GM23338 (cell line): ENCODE results near the gene ATP8A2. TPM values are rescaled to one million over a fixed set of nuclear protein-coding genes. Genes with fewer than 3 reads are reported as not detected.
A peak's percentile ranks its signal among the peaks of the same experiment; 100 is the strongest.

Experiments
- ATAC-seq: fragments of 200-7000 bp; cut with Tn5 transposase; 3 replicates; pipeline ENCODE4 v1.9.1; 2020
- DNase-seq: peaks from one replicate; pipeline ENCODE4 v3.0.0-alpha.2; 2015; ENCODE audit warnings: low spot score
- H2AFZ ChIP-seq: fragments of 200-600 bp; sonication (generic); 2 replicates; pipeline ENCODE4 v1.8.0; 2016; ENCODE audit warnings: antibody characterized with exemption, mild to moderate bottlenecking, moderate library complexity
- H3F3A ChIP-seq: fragments of 200-600 bp; sonication (generic); replicated peaks from 2 replicates; pipeline ENCODE4 v1.8.0; 2017; ENCODE audit warnings: antibody characterized with exemption, mixed run types, low read depth
- H3K27ac ChIP-seq: fragments of 200-600 bp; sonication (generic); 2 replicates; pipeline ENCODE4 v1.6.1; 2016; ENCODE audit warnings: low read depth
- H3K27me3 ChIP-seq: fragments of 200-600 bp; sonication (generic); 2 replicates; pipeline ENCODE4 v1.8.0; 2016; ENCODE audit warnings: mild to moderate bottlenecking, mixed run types, moderate library complexity; ENCODE audit not compliant: insufficient read depth
- H3K36me3 ChIP-seq: fragments of 200-600 bp; sonication (generic); 2 replicates; pipeline ENCODE4 v1.8.0; 2016; ENCODE audit warnings: mild to moderate bottlenecking; ENCODE audit not compliant: insufficient read depth
- H3K4me1 ChIP-seq: fragments of 200-600 bp; sonication (generic); 2 replicates; pipeline ENCODE4 v1.8.0; 2016; ENCODE audit warnings: mild to moderate bottlenecking, moderate library complexity; ENCODE audit not compliant: insufficient read depth
- H3K4me2 ChIP-seq: fragments of 200-600 bp; sonication (generic); 2 replicates; pipeline ENCODE4 v1.7.1; 2017; ENCODE audit warnings: mixed run types
- H3K4me3 ChIP-seq: fragments of 200-600 bp; sonication (generic); 2 replicates; pipeline ENCODE4 v1.6.1; 2016; ENCODE audit warnings: mixed run types
- H3K79me2 ChIP-seq: fragments of 200-600 bp; sonication (generic); replicated peaks from 2 replicates; pipeline ENCODE4 v1.8.0; 2017; ENCODE audit warnings: mild to moderate bottlenecking; ENCODE audit not compliant: insufficient read depth
- H3K9me2 ChIP-seq: fragments of 200-600 bp; sonication (generic); 2 replicates; pipeline ENCODE4 v1.8.0; 2017; ENCODE audit not compliant: insufficient read depth
- H4K20me1 ChIP-seq: fragments of 200-600 bp; sonication (generic); replicated peaks from 2 replicates; pipeline ENCODE4 v1.8.0; 2017; ENCODE audit warnings: mild to moderate bottlenecking; ENCODE audit not compliant: insufficient read depth
- H3K27ac Mint-ChIP-seq: 2 replicates; pipeline ENCODE4 v1.8.0; 2020; ENCODE audit warnings: inconsistent platforms, mild to moderate bottlenecking, moderate library complexity, mixed read lengths
- H3K27me3 Mint-ChIP-seq: 3 replicates; pipeline ENCODE4 v1.8.0; 2022; ENCODE audit warnings: low read depth, mild to moderate bottlenecking, moderate library complexity, mixed read lengths, inconsistent platforms; ENCODE audit not compliant: insufficient read depth, poor library complexity
- H3K36me3 Mint-ChIP-seq: 3 replicates; pipeline ENCODE4 v1.8.0; 2021; ENCODE audit warnings: low read depth, mild to moderate bottlenecking, inconsistent platforms, moderate library complexity, mixed read lengths
- H3K4me1 Mint-ChIP-seq: 3 replicates; pipeline ENCODE4 v1.8.0; 2020; ENCODE audit warnings: mild to moderate bottlenecking, inconsistent platforms, mixed read lengths
- H3K4me3 Mint-ChIP-seq: 3 replicates; pipeline ENCODE4 v1.8.0; 2021; ENCODE audit warnings: moderate library complexity, mild to moderate bottlenecking, inconsistent platforms, mixed read lengths
- H3K9me3 Mint-ChIP-seq: 3 replicates; pipeline ENCODE4 v1.8.0; 2020; ENCODE audit warnings: moderate library complexity, mild to moderate bottlenecking, inconsistent platforms, mixed read lengths
- CREB1 ChIP-seq: fragments of 250-450 bp; sonication (Bioruptor Pico); IDR thresholded peaks from 2 replicates; pipeline ENCODE4 v1.5.0; 2020; ENCODE audit warnings: low read depth, mild to moderate bottlenecking, moderate library complexity
- CTCF ChIP-seq, 2 experiments: fragments of 200-600 bp in 1 of 2; sonication (generic) in 1 of 2; conservative IDR thresholded peaks; 2 replicates each; pipeline versions ENCODE4 v1.5.1 to v1.6.1; 2016 to 2017; ENCODE audit warnings: antibody characterized with exemption in 2 of 2, low read depth in 2 of 2, mild to moderate bottlenecking in 2 of 2, moderate library complexity in 1 of 2
- ETS1 ChIP-seq: IDR thresholded peaks from 2 replicates; pipeline ENCODE4 v1.6.1; 2016; ENCODE audit warnings: antibody characterized with exemption
- EZH2 ChIP-seq: fragments of 200-600 bp; sonication (generic); IDR thresholded peaks from one replicate; pipeline ENCODE4 v1.8.0; 2017; ENCODE audit warnings: antibody characterized with exemption, mild to moderate bottlenecking, low read depth; ENCODE audit not compliant: unreplicated experiment
- EZH2phosphoT487 ChIP-seq: fragments of 200-600 bp; sonication (generic); IDR thresholded peaks from one replicate; pipeline ENCODE4 v1.8.1; 2018; ENCODE audit warnings: antibody characterized with exemption; ENCODE audit not compliant: unreplicated experiment
- JUNB ChIP-seq: IDR thresholded peaks from one replicate; pipeline ENCODE4 v1.6.1; 2016; ENCODE audit warnings: antibody characterized with exemption; ENCODE audit not compliant: unreplicated experiment
- POLR2AphosphoS5 ChIP-seq: IDR thresholded peaks from 2 replicates; pipeline ENCODE4 v1.6.1; 2016; ENCODE audit warnings: antibody characterized with exemption, low read depth
- REST ChIP-seq: IDR thresholded peaks from one replicate; pipeline ENCODE4 v1.6.1; 2018; ENCODE audit warnings: antibody characterized with exemption; ENCODE audit not compliant: unreplicated experiment
- STAT1 ChIP-seq: IDR thresholded peaks from one replicate; pipeline ENCODE4 v1.6.1; 2016; ENCODE audit warnings: antibody characterized with exemption; ENCODE audit not compliant: unreplicated experiment
- ZNF114 ChIP-seq: fragments of 250-450 bp; sonication (Bioruptor Pico); IDR thresholded peaks from 2 replicates; pipeline ENCODE4 v1.5.0; 2020; ENCODE audit warnings: mild to moderate bottlenecking, moderate library complexity
- ZNF331 ChIP-seq: fragments of 250-450 bp; sonication (Bioruptor Pico); IDR thresholded peaks from 2 replicates; pipeline ENCODE4 v1.5.0; 2020; ENCODE audit warnings: low read depth, mild to moderate bottlenecking, moderate library complexity
- ZNF462 ChIP-seq: fragments of 250-450 bp; sonication (Bioruptor Pico); IDR thresholded peaks from 2 replicates; pipeline ENCODE4 v1.5.0; 2020; ENCODE audit warnings: mild to moderate bottlenecking, moderate library complexity
- polyA plus RNA-seq: library from polyadenylated mRNA; unstranded; fragments of >200 nt; fragmentation: Nextera tagmentation; extraction: Ambion mirVana; gene quantifications from 2 replicates; pipeline ENCODE4 v1.2.1, GENCODE V29; 2016
- total RNA-seq: library from RNA; depleted of rRNA; stranded (reverse); fragments of >200 nt; shearing (Covaris generic); gene quantifications from 2 replicates; pipeline ENCODE4 v1.2.3, GENCODE V29; 2014

The ATP8A2 gene
- total and polyA plus RNA-seq, 2 experiments from 2014 or later: 5.7 to 8.8 TPM

GRCh38 chr13:25406377-25406776 is 34.6 kb downstream of the ATP8A2 start (continued):
- TF ChIP-seq ZNF462 (CRISPR knock-in tag) (0 out of 2 replicates have a peak, but pooled peaks have one; percentile 37), ZNF114 (CRISPR knock-in tag) (no peak)

GRCh38 chr13:25409938-25410337 is 38.2 kb downstream of the ATP8A2 start:
- Histone ChIP-seq H2AFZ (no peak overlapping the region), H3K9me2 (no peaks in the 10 kb centered on the region; the same call in 1 of the 2 replicates)
- TF ChIP-seq STAT1 (no peak), POLR2AphosphoS5 (no peak), ZNF331 (CRISPR knock-in tag) (no peak), EZH2 (no peak), JUNB (no peak), ETS1 (no peak), EZH2phosphoT487 (no peak), CTCF (conservative IDR thresholded peaks at IDR 0.05; ENCODE audit: low read depth in 2 of 2) (no peak), REST (no peak), CREB1 (CRISPR knock-in tag) (no peak), ZNF114 (CRISPR knock-in tag) (no peak)

More at GRCh38 chr13:25409938-25410337, 38.2 kb downstream of the ATP8A2 start:
- Mint-ChIP-seq H3K4me3 (no peak overlapping the region), H3K27me3 (peaks cover 2% of the 10 kb centered on the region), H3K27ac (no peak overlapping the region), H3K9me3 (peaks cover 13% of the 10 kb centered on the region), H3K4me1 (no peaks in the 10 kb centered on the region), H3K36me3 (no peaks in the 10 kb centered on the region)
- DNase-seq (no peak), ATAC-seq (no peak)
- Histone ChIP-seq H3K27ac (no peak overlapping the region), H3K36me3 (no peaks in the 10 kb centered on the region), H3K4me2 (no peak overlapping the region), H3K27me3 (no peaks in the 10 kb centered on the region), H3K4me1 (no peaks in the 10 kb centered on the region), H3F3A (no peaks in the 10 kb centered on the region), H4K20me1 (no peaks in the 10 kb centered on the region), H3K79me2 (no peaks in the 10 kb centered on the region), H3K4me3 (no peak overlapping the region)
